HG02973 (cell line): ENCODE results near the gene ITPKC.

Source experiments
- ATAC-seq: cut with Tn5 transposase; IDR thresholded peaks from one replicate; pipeline ENCODE4 v1.9.1; 2021; ENCODE audit warnings: moderate library complexity; ENCODE audit not compliant: unreplicated experiment

The ITPKC gene

DNA sequence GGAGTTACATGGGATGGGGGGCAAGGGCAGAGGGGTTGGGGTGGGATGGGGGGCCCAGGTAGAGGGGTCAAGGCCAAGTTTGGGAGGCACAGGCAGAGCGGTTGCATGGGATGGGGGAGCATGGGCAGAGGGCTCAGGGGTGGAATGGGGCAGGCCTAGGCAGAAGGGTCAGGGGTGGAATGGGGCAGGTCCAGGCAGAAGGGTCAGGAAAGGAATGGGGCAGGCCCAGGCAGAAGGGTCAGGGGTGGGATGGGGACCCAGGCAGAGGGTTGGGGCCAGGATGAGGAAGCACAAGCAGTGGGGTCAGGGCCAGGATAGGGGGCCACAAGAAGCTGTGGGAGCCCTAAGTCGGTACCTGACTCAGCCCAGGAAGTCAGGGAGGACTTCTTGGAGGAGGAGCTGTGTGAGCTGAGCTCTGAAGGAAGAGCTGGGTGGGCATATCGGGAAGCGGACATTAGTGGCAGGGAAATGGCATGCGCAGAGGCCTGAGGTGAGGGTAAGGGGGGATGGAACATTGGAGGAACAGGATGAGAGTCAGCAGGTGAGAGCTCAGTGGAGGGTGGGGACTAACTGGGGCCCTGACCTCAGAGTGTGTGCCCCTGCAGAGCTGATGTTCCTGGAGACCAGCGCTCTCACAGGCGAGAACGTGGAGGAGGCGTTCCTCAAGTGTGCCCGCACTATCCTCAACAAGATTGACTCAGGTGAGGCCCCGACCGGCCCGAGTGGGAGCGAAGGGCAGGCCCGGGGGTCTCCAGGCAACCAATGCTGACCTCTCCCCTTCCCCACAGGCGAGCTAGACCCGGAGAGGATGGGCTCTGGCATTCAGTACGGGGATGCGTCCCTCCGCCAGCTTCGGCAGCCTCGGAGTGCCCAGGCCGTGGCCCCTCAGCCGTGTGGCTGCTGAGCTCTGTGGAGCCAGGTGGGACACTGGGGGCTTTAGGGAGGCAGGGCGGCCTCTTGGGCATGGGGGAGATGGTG is 69.4 kb downstream of the ITPKC start:
- no peak for ATAC-seq
